CD14-positive monocyte (primary cell): Measurements from ENCODE around the gene NPLOC4. TPM values are rescaled to one million over a fixed set of nuclear protein-coding genes. Genes with fewer than 3 reads are reported as not detected.

Experiments
- DNase-seq, 3 donors: peaks; one replicate each; pipeline ENCODE4 v3.0.0-alpha.2; 2011 to 2022
- H2AFZ ChIP-seq: 2 replicates; pipeline ENCODE4 v1.6.0; 2012; ENCODE audit warnings: mild to moderate bottlenecking, low read depth, low read length, inconsistent platforms; ENCODE audit not compliant: insufficient read depth, poor library complexity, severe bottlenecking
- H3K27ac ChIP-seq, 2 donors: 1 replicate in 1 of 2; 2 replicates in 1 of 2; pipeline ENCODE4 v1.5.1; 2012 to 2013; ENCODE audit warnings: low read length in 2 of 2, control low read depth in 1 of 2, inconsistent platforms in 1 of 2, low read depth in 1 of 2, mild to moderate bottlenecking in 1 of 2
- H3K27me3 ChIP-seq, 2 donors: one replicate each; pipeline versions ENCODE4 v1.6.0 to v1.6.1; 2011 to 2013; ENCODE audit warnings: low read length in 2 of 2; ENCODE audit not compliant: control insufficient read depth in 2 of 2, insufficient read depth in 2 of 2
- H3K36me3 ChIP-seq, 2 donors: replicated peaks in 1 of 2; 1 replicate in 1 of 2; 2 replicates in 1 of 2; pipeline versions ENCODE4 v1.5.1 to v1.6.1; 2012 to 2013; ENCODE audit warnings: low read length in 2 of 2, control low read depth in 1 of 2, inconsistent platforms in 1 of 2, mild to moderate bottlenecking in 1 of 2; ENCODE audit not compliant: insufficient read depth in 2 of 2, control insufficient read depth in 1 of 2
- H3K4me1 ChIP-seq, 2 donors: 1 replicate in 1 of 2; 2 replicates in 1 of 2; pipeline versions ENCODE4 v1.5.1 to v1.6.1; 2012 to 2013; ENCODE audit warnings: low read length in 2 of 2, control low read depth in 1 of 2, inconsistent platforms in 1 of 2, mild to moderate bottlenecking in 1 of 2, moderate library complexity in 1 of 2; ENCODE audit not compliant: insufficient read depth in 2 of 2, control insufficient read depth in 1 of 2
- H3K4me2 ChIP-seq: replicated peaks from 2 replicates; pipeline ENCODE3; 2012; ENCODE audit warnings: low read length, moderate library complexity, mild to moderate bottlenecking; ENCODE audit not compliant: poor library complexity, severe bottlenecking; ENCODE audit errors: extremely low read depth
- H3K4me3 ChIP-seq, 3 experiments: fragments of 200-600 bp in 1 of 3; sonication (generic) in 1 of 3; replicated peaks in 1 of 3; 1 replicate in 2 of 3; 2 replicates in 1 of 3; pipeline ENCODE4 v1.5.1; 2011 to 2013; ENCODE audit warnings: low read length in 3 of 3, mild to moderate bottlenecking in 3 of 3, control low read depth in 2 of 3, low read depth in 2 of 3, inconsistent platforms in 1 of 3, moderate library complexity in 1 of 3
- H3K79me2 ChIP-seq: 2 replicates; pipeline ENCODE4 v1.6.0; 2012; ENCODE audit warnings: mild to moderate bottlenecking, control low read depth, inconsistent platforms, low read length, moderate library complexity; ENCODE audit not compliant: insufficient read depth
- H3K9ac ChIP-seq: 2 replicates; pipeline ENCODE4 v1.6.0; 2017; ENCODE audit warnings: low read length, mild to moderate bottlenecking; ENCODE audit not compliant: insufficient read depth, poor library complexity, severe bottlenecking
- H3K9me3 ChIP-seq, 2 donors: replicated peaks in 1 of 2; 1 replicate in 1 of 2; 2 replicates in 1 of 2; pipeline versions ENCODE4 v1.5.1 to v1.6.1; 2012 to 2013; ENCODE audit warnings: low read length in 2 of 2, control low read depth in 1 of 2; ENCODE audit not compliant: control insufficient read depth in 1 of 2, insufficient read depth in 1 of 2
- H4K20me1 ChIP-seq: 2 replicates; pipeline ENCODE4 v1.6.0; 2012; ENCODE audit warnings: mild to moderate bottlenecking, low read length, control low read depth, moderate library complexity; ENCODE audit not compliant: insufficient read depth
- H3K27ac Mint-ChIP-seq, 7 donors: one replicate each; pipeline ENCODE4 v1.8.0; 2020; ENCODE audit warnings: mild to moderate bottlenecking in 7 of 7, mixed read lengths in 7 of 7, moderate library complexity in 6 of 7, inconsistent platforms in 2 of 7
- H3K27me3 Mint-ChIP-seq, 3 donors: one replicate each; pipeline ENCODE4 v1.8.0; 2021 to 2022; ENCODE audit warnings: low read depth in 3 of 3, mild to moderate bottlenecking in 3 of 3, mixed read lengths in 3 of 3, moderate library complexity in 3 of 3, inconsistent platforms in 1 of 3
- H3K36me3 Mint-ChIP-seq, 2 donors: one replicate each; pipeline ENCODE4 v1.8.0; 2020; ENCODE audit warnings: mixed read lengths in 2 of 2, inconsistent platforms in 1 of 2, mild to moderate bottlenecking in 1 of 2
- H3K4me1 Mint-ChIP-seq: one replicate; pipeline ENCODE4 v1.8.0; 2020; ENCODE audit warnings: mild to moderate bottlenecking, mixed read lengths
- H3K4me3 Mint-ChIP-seq, 2 donors: one replicate each; pipeline ENCODE4 v1.8.0; 2020; ENCODE audit warnings: mild to moderate bottlenecking in 2 of 2, mixed read lengths in 2 of 2, moderate library complexity in 1 of 2
- H3K9me3 Mint-ChIP-seq, 7 donors: one replicate each; pipeline ENCODE4 v1.8.0; 2020 to 2022; ENCODE audit warnings: mixed read lengths in 7 of 7, mild to moderate bottlenecking in 6 of 7, moderate library complexity in 6 of 7, inconsistent platforms in 2 of 7
- WGBS: methylation state at CpG from one replicate; pipeline ENCODE4 v1.1.5; 2013; ENCODE audit warnings: missing lambda C conversion rate; ENCODE audit not compliant: insufficient coverage; 5-methylcytosine and 5-hydroxymethylcytosine counted together
- intact Hi-C, 2 donors: fragments of 100-400 bp; cut with micrococcal nuclease; formaldehyde crosslinking; loops; one replicate each; pipeline versions ENCODE4 v1.15.0 to v1.15.1; 2023
- polyA plus RNA-seq, 3 donors: library from polyadenylated mRNA; depleted of rRNA in 1 of 3; unstranded in 2 of 3; stranded (reverse) in 1 of 3; fragments of 300-500 nt in 2 of 3; fragments of >200 nt in 1 of 3; fragmentation: Illumina TruSeq in 2 of 3; gene quantifications; 1 replicate in 2 of 3; 2 replicates in 1 of 3; pipeline ENCODE4 v1.2.3, GENCODE V29; 2012 to 2021
- TF ChIP-seq, protein P1 (sequence below): fragments of 200-600 bp; IDR thresholded peaks from one replicate; pipeline ENCODE4 v1.8.0; 2022; ENCODE audit warnings: antibody characterized with exemption, mild to moderate bottlenecking

The NPLOC4 gene
- polyA plus RNA-seq, 3 donors, result 92.1 to 112 (median 106) TPM

DNA sequence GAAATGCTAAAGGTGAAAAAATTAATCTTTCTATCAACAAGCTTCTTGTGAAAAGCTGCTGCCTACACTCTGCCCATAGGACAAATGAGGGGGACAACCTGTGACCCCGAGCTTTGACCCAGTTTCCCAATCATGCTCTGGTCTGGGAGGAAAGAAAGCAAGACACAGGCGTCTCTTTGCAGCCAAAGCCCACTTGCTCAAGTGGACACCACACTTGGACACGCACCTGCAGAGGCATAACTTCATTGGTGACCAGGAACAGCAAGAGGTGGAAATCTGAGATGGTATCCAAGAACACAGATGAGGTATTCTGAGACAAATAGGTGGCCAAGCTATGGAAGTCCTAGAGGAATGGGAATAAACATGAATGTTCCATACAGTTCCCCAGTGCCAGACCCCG, 69.7 kb downstream of the NPLOC4 start:
- H3K79me2 ChIP-seq, result peaks cover 31% of the 10 kb centered on the region
- peaks cover 54 to 56% of the 10 kb centered on the region in 2 donors for H3K4me1 ChIP-seq
- H3K27ac ChIP-seq, result peak overlapping the region in 1 of 2 donors; percentile 94
- no peaks in the 10 kb centered on the region for H3K27me3 ChIP-seq
- no peaks in the 10 kb centered on the region for H3K9me3 ChIP-seq
- H3K36me3 ChIP-seq, result peaks cover 52 to 73% of the 10 kb centered on the region in 2 donors
- H3K27ac Mint-ChIP-seq, result peak overlapping the region in 5 of 7 donors; percentile 12 to 84 (median 25)
- no peak overlapping the region for H2AFZ ChIP-seq
- no peak for DNase-seq
- TF ChIP-seq, protein P1, sequence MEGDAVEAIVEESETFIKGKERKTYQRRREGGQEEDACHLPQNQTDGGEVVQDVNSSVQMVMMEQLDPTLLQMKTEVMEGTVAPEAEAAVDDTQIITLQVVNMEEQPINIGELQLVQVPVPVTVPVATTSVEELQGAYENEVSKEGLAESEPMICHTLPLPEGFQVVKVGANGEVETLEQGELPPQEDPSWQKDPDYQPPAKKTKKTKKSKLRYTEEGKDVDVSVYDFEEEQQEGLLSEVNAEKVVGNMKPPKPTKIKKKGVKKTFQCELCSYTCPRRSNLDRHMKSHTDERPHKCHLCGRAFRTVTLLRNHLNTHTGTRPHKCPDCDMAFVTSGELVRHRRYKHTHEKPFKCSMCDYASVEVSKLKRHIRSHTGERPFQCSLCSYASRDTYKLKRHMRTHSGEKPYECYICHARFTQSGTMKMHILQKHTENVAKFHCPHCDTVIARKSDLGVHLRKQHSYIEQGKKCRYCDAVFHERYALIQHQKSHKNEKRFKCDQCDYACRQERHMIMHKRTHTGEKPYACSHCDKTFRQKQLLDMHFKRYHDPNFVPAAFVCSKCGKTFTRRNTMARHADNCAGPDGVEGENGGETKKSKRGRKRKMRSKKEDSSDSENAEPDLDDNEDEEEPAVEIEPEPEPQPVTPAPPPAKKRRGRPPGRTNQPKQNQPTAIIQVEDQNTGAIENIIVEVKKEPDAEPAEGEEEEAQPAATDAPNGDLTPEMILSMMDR, result no peak
- H3K27me3 Mint-ChIP-seq, result peaks cover 0 to 2% (median 0%) of the 10 kb centered on the region in 3 donors
- WGBS, result 32% methylated on average over 4 of the region's 4 CpGs
- H3K9ac ChIP-seq, result no peak overlapping the region
- no peaks in the 10 kb centered on the region for H4K20me1 ChIP-seq
- H3K4me1 Mint-ChIP-seq, result peaks cover 54% of the 10 kb centered on the region
- peaks cover 64 to 83% of the 10 kb centered on the region in 2 donors for H3K36me3 Mint-ChIP-seq
- H3K4me2 ChIP-seq, result no peak overlapping the region
- peaks cover 0 to 3% (median 0%) of the 10 kb centered on the region in 7 donors for H3K9me3 Mint-ChIP-seq
- intact Hi-C loops, result no loop called here
- no peak overlapping the region for H3K4me3 ChIP-seq
- H3K4me3 Mint-ChIP-seq, result no peak overlapping the region

DNA sequence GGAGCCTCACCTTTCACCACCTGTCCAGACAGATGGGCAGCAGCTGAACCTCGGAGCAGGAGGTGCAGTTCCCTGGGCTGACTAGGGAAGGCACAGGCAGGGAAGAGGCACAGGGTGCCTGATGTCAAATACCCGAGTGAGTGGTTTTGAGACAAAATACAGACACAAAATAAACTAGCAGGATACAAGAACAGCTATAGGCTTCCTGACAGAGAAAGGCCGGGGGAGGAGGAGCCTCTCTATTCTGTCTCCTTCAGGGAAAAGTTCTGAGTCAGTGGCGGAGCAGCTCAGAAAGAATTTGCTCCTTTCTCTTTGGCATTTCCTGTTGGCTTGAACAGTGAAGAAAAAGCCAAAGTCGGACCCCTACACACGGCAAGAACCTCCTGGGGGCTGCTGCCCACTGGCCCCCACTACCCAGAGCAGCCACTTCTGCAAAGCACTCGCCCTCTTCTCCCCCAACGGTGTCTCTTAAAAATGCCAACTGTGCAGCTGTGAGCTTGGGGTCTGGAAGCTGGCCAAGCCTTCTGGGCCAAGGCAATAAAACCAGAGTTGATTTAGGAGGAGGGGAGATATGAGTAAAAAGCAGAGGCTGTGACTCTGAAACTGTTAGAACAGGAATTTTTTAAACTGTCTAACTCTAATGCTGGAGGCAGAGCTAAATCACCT, 70.3 kb downstream of the NPLOC4 start:
- TF ChIP-seq, protein P1, result no peak
- 2% methylated on average over 6 of the region's 8 CpGs for WGBS
- H4K20me1 ChIP-seq, result no peaks in the 10 kb centered on the region
- H3K9ac ChIP-seq, result no peak overlapping the region
- peaks cover 49 to 69% of the 10 kb centered on the region in 2 donors for H3K36me3 ChIP-seq
- no peaks in the 10 kb centered on the region for H3K9me3 ChIP-seq
- H3K4me1 ChIP-seq, result peaks cover 60 to 62% of the 10 kb centered on the region in 2 donors
- no peak for DNase-seq
- peak overlapping the region in 1 of 3 experiments; percentile 40 for H3K4me3 ChIP-seq
- Mint-ChIP-seq H3K9me3 (peaks cover 0 to 3% (median 0%) of the 10 kb centered on the region in 7 donors), H3K4me1 (peaks cover 58% of the 10 kb centered on the region), H3K36me3 (peaks cover 62 to 82% of the 10 kb centered on the region in 2 donors), H3K27me3 (peaks cover 0 to 2% (median 0%) of the 10 kb centered on the region in 3 donors), H3K4me3 (peak overlapping the region; percentile 30 to 45), H3K27ac (peak overlapping the region; percentile 12 to 84 (median 62))
- peak overlapping the region; percentile 24 for H3K4me2 ChIP-seq
- intact Hi-C loops, result no loop called here
- H3K27me3 ChIP-seq, result no peaks in the 10 kb centered on the region
- H2AFZ ChIP-seq, result no peak overlapping the region
- peaks cover 34% of the 10 kb centered on the region for H3K79me2 ChIP-seq
- H3K27ac ChIP-seq, result peak overlapping the region; percentile 31 to 94
